ENCODE data around the gene STOX1.
"Not testable (repeated sequence)": the region's sequence is repeated elsewhere in the genome, so short reads cannot be mapped to it uniquely, and the experiment has no call there.

The STOX1 gene

GRCh38 chr10:68826764-68827591, at the start of gene STOX1:
Gene STOX1 (plus strand): TSS chr10:68827531. CDS start chr10:68827624, 93 bp downstream.
- peak; percentile 63 for DNase-seq

GRCh38 chr10:68781613-68782574, 45.4 kb upstream of the STOX1 start:
- DNase-seq = no peak

GRCh38 chr10:68784476-68784875, 42.9 kb upstream of the STOX1 start:
- DNase-seq = no peak

- no peak for DNase-seq
Observed at GRCh38 chr10:68787813-68788212, 39.5 kb upstream of the STOX1 start.

GRCh38 chr10:68790476-68790875, 36.9 kb upstream of the STOX1 start:
- no peak for DNase-seq

- no peak for DNase-seq
Observed at GRCh38 chr10:68792115-68792514, 35.2 kb upstream of the STOX1 start.

- no peak for DNase-seq
Observed at GRCh38 chr10:68795886-68796532, 31.3 kb upstream of the STOX1 start.

- DNase-seq = no peak
Observed at GRCh38 chr10:68796605-68797004, 30.7 kb upstream of the STOX1 start.

GRCh38 chr10:68800211-68800610, 27.1 kb upstream of the STOX1 start:
- DNase-seq = no peak

- DNase-seq = no peak
Observed at GRCh38 chr10:68804692-68805091, 22.6 kb upstream of the STOX1 start.

- DNase-seq = not testable (repeated sequence)
Observed at GRCh38 chr10:68810830-68811229, 16.5 kb upstream of the STOX1 start.

- no peak for DNase-seq
Observed at GRCh38 chr10:68811314-68812009, 15.9 kb upstream of the STOX1 start.

GRCh38 chr10:68812420-68812819, 14.9 kb upstream of the STOX1 start:
- no peak for DNase-seq

GRCh38 chr10:68813559-68813958, 13.8 kb upstream of the STOX1 start:
- DNase-seq = no peak

- DNase-seq = no peak
Observed at GRCh38 chr10:68816796-68817412, 10.4 kb upstream of the STOX1 start.

- DNase-seq = not testable (repeated sequence)
Observed at GRCh38 chr10:68820359-68820758, 7.0 kb upstream of the STOX1 start.

GRCh38 chr10:68822626-68823025, 4.7 kb upstream of the STOX1 start:
- DNase-seq = not testable (repeated sequence)

GRCh38 chr10:68827592-68827959, 245 bp downstream of the STOX1 start:
- DNase-seq = not testable (repeated sequence)

GRCh38 chr10:68828083-68828601, 811 bp downstream of the STOX1 start:
- not testable (repeated sequence) for DNase-seq

GRCh38 chr10:68828833-68829232, 1.5 kb downstream of the STOX1 start:
- no peak for DNase-seq

- DNase-seq = no peak
Observed at GRCh38 chr10:68829521-68829920, 2.2 kb downstream of the STOX1 start.

- no peak for DNase-seq
Observed at GRCh38 chr10:68829952-68830351, 2.6 kb downstream of the STOX1 start.
